Activated T-helper 2 cell treated with anti-CD3 and anti-CD28 coated beads, Interferon-gamma antibody, Interleukin-2, Interleukin-4, amounts not matched to agents 10 μg/mL and 5 μg/mL and 100 μg/mL, durations not matched to agents 14 hours and 24 hours and 36 hours (primary cell): Measurements from ENCODE around the gene FADS2. TPM values are rescaled to one million over a fixed set of nuclear protein-coding genes. Genes with fewer than 3 reads are reported as not detected.

Source experiments
- DNase-seq: peaks from one replicate; pipeline ENCODE4 v3.0.0; 2021; ENCODE audit warnings: low spot score
- H3K27ac Mint-ChIP-seq: one replicate; pipeline ENCODE4 v1.8.0; 2021; ENCODE audit warnings: mixed read lengths
- H3K27me3 Mint-ChIP-seq: one replicate; pipeline ENCODE4 v1.8.0; 2021; ENCODE audit warnings: low read depth, mixed read lengths
- H3K36me3 Mint-ChIP-seq: one replicate; pipeline ENCODE4 v1.8.0; 2021; ENCODE audit warnings: low read depth, mixed read lengths
- H3K4me1 Mint-ChIP-seq: one replicate; pipeline ENCODE4 v1.8.0; 2021; ENCODE audit warnings: low read depth, mixed read lengths
- H3K4me3 Mint-ChIP-seq: one replicate; pipeline ENCODE4 v1.8.0; 2021; ENCODE audit warnings: low read depth, mild to moderate bottlenecking, moderate library complexity, mixed read lengths
- H3K9me3 Mint-ChIP-seq: one replicate; pipeline ENCODE4 v1.8.0; 2021; ENCODE audit warnings: mixed read lengths
- intact Hi-C: fragments of 100-400 bp; cut with micrococcal nuclease; formaldehyde crosslinking; loops from one replicate; pipeline ENCODE4 v1.15.1; 2023
- total RNA-seq: library from RNA; stranded (reverse); gene quantifications from 2 replicates; pipeline ENCODE4 v1.2.3, GENCODE V29; 2022

Gene FADS2
- total RNA-seq, 1 donor from 2014 or later = 366 TPM

- H3K27ac Mint-ChIP-seq = no peak overlapping the region
- DNase-seq = no peak
- no peaks in the 10 kb centered on the region for H3K9me3 Mint-ChIP-seq
- H3K4me1 Mint-ChIP-seq = peaks cover 2% of the 10 kb centered on the region
- peaks cover 80% of the 10 kb centered on the region for H3K36me3 Mint-ChIP-seq
- H3K4me3 Mint-ChIP-seq = no peak overlapping the region
- H3K27me3 Mint-ChIP-seq = no peaks in the 10 kb centered on the region
- intact Hi-C loops = no loop called here
Observed at GRCh38 chr11:61844909-61845565, 16.9 kb downstream of the FADS2 start.

- peaks cover 2% of the 10 kb centered on the region for H3K4me1 Mint-ChIP-seq
- no peak overlapping the region for H3K27ac Mint-ChIP-seq
- no peak overlapping the region for H3K4me3 Mint-ChIP-seq
- no peaks in the 10 kb centered on the region for H3K27me3 Mint-ChIP-seq
- H3K36me3 Mint-ChIP-seq = peaks cover 76% of the 10 kb centered on the region
- no peak for DNase-seq
- intact Hi-C loops = no loop called here
- no peaks in the 10 kb centered on the region for H3K9me3 Mint-ChIP-seq
Observed at GRCh38 chr11:61846362-61847020, 18.4 kb downstream of the FADS2 start.

GRCh38 chr11:61847914-61848581 is 19.9 kb downstream of the FADS2 start:
- peaks cover 2% of the 10 kb centered on the region for H3K4me1 Mint-ChIP-seq
- peaks cover 74% of the 10 kb centered on the region for H3K36me3 Mint-ChIP-seq
- H3K27me3 Mint-ChIP-seq = no peaks in the 10 kb centered on the region
- no peak for DNase-seq
- H3K27ac Mint-ChIP-seq = peak overlapping the region; percentile 55
- intact Hi-C loops = no loop called here
- no peaks in the 10 kb centered on the region for H3K9me3 Mint-ChIP-seq
- no peak overlapping the region for H3K4me3 Mint-ChIP-seq

GRCh38 chr11:61848631-61849030 is 20.5 kb downstream of the FADS2 start:
- Mint-ChIP-seq H3K4me3 (no peak overlapping the region), H3K27me3 (no peaks in the 10 kb centered on the region), H3K36me3 (peaks cover 76% of the 10 kb centered on the region), H3K4me1 (peaks cover 2% of the 10 kb centered on the region), H3K9me3 (no peaks in the 10 kb centered on the region), H3K27ac (peak overlapping the region; percentile 33)
- intact Hi-C loops = no loop called here
- no peak for DNase-seq

GRCh38 chr11:61850687-61851086 is 22.6 kb downstream of the FADS2 start:
- H3K4me3 Mint-ChIP-seq = no peak overlapping the region
- DNase-seq = no peak
- peaks cover 2% of the 10 kb centered on the region for H3K4me1 Mint-ChIP-seq
- no peaks in the 10 kb centered on the region for H3K9me3 Mint-ChIP-seq
- intact Hi-C loops = no loop called here
- peaks cover 77% of the 10 kb centered on the region for H3K36me3 Mint-ChIP-seq
- H3K27ac Mint-ChIP-seq = no peak overlapping the region
- no peaks in the 10 kb centered on the region for H3K27me3 Mint-ChIP-seq

- intact Hi-C loops = no loop called here
- Mint-ChIP-seq H3K4me3 (no peak overlapping the region), H3K27ac (peak overlapping the region; percentile 22), H3K4me1 (no peaks in the 10 kb centered on the region), H3K27me3 (no peaks in the 10 kb centered on the region), H3K9me3 (no peaks in the 10 kb centered on the region), H3K36me3 (peaks cover 74% of the 10 kb centered on the region)
- DNase-seq = no peak
Observed at GRCh38 chr11:61851113-61851899, 23.2 kb downstream of the FADS2 start.

GRCh38 chr11:61851900-61852295 is 23.8 kb downstream of the FADS2 start:
- intact Hi-C loops = no loop called here
- Mint-ChIP-seq H3K9me3 (no peaks in the 10 kb centered on the region), H3K36me3 (peaks cover 73% of the 10 kb centered on the region), H3K27ac (peak overlapping the region; percentile 22), H3K4me1 (no peaks in the 10 kb centered on the region), H3K27me3 (no peaks in the 10 kb centered on the region), H3K4me3 (no peak overlapping the region)
- DNase-seq = no peak

- no peak overlapping the region for H3K27ac Mint-ChIP-seq
- H3K4me1 Mint-ChIP-seq = no peaks in the 10 kb centered on the region
- H3K36me3 Mint-ChIP-seq = peaks cover 64% of the 10 kb centered on the region
- no peaks in the 10 kb centered on the region for H3K27me3 Mint-ChIP-seq
- intact Hi-C loops = no loop called here
- H3K4me3 Mint-ChIP-seq = no peak overlapping the region
- H3K9me3 Mint-ChIP-seq = no peaks in the 10 kb centered on the region
- DNase-seq = no peak
Observed at GRCh38 chr11:61853698-61854169, 25.6 kb downstream of the FADS2 start.

- intact Hi-C loops = no loop called here
- Mint-ChIP-seq H3K4me3 (no peak overlapping the region), H3K36me3 (peaks cover 66% of the 10 kb centered on the region), H3K27ac (no peak overlapping the region), H3K27me3 (no peaks in the 10 kb centered on the region), H3K9me3 (no peaks in the 10 kb centered on the region), H3K4me1 (no peaks in the 10 kb centered on the region)
- DNase-seq = no peak
Observed at GRCh38 chr11:61854206-61854895, 26.3 kb downstream of the FADS2 start.

- Mint-ChIP-seq H3K27me3 (no peaks in the 10 kb centered on the region), H3K4me1 (no peaks in the 10 kb centered on the region), H3K4me3 (no peak overlapping the region), H3K9me3 (no peaks in the 10 kb centered on the region), H3K27ac (no peak overlapping the region), H3K36me3 (peaks cover 66% of the 10 kb centered on the region)
- intact Hi-C loops = no loop called here
- DNase-seq = no peak
Observed at GRCh38 chr11:61854966-61855714, 27.0 kb downstream of the FADS2 start.

- Mint-ChIP-seq H3K9me3 (no peaks in the 10 kb centered on the region), H3K27ac (no peak overlapping the region), H3K4me1 (no peaks in the 10 kb centered on the region), H3K36me3 (peaks cover 66% of the 10 kb centered on the region), H3K27me3 (no peaks in the 10 kb centered on the region), H3K4me3 (no peak overlapping the region)
- intact Hi-C loops = no loop called here
- DNase-seq = no peak
Observed at GRCh38 chr11:61855939-61856680, 28.0 kb downstream of the FADS2 start.
